ENCODE measurements around the gene DOK6.
"Not testable (repeated sequence)": the region's sequence is repeated elsewhere in the genome, so short reads cannot be mapped to it uniquely, and the experiment has no call there.

DOK6 gene

DNA sequence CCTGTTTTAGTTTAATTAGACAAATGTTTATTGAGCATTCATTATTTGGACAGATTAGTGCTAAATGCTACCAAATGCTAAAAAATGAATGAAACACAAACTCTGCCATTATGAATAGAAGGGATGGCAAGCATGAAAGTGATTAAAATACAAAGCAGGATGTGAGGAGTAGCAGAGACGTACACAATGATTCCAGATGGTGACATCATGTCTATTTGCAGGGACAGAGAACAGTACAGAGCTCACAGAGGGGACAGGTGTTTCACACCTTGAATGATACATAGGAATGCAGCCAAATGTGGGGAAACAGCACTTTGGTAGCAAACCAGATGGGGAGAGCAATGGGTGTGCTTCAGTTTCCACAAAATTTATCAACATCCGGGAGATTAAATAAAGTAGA, 470.7 kb downstream of the DOK6 start:
- no peak for DNase-seq (ENCODE audit: low read depth)

DNA sequence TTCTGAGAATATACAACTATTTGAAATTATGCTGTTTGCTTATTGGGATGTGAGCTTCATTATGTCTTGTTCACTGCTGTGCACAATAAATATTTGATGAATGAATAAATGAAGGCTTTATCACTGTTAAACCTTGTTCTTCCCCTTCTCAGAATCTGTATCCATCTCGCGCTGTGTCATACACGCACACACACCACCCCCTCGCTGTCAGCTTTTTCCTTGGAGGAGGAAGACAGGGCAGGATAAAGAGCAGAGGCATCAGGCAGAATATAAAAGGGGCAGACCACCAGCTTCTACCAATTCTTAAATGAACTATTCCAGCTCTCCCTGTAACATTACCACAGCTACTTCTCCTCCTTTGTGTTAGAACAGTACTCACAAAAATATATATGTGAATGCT, 472.0 kb downstream of the DOK6 start:
- DNase-seq (ENCODE audit: low read depth): no peak

DNA sequence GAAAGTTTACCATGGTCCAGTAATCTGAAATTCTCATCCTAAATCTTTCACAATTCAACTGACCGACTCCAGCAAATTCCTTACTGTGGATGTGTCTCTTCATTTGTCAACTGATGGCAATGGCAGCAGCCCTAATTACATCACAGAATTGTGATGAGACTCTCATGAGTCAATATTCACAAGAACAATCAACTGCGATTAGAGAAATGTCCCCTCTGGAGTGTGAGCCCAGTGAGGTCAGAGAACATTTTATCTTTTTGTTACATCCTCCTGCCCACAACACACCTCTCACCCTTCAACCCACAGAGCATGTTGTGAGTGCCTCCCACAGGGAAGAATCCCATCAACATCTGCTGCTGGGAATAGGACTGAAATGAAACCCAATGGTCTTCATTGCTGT, 473.4 kb downstream of the DOK6 start:
- peak; percentile 8 for DNase-seq (ENCODE audit: low read depth)

GRCh38 chr18:69876490-69876889, 475.8 kb downstream of the DOK6 start:
- DNase-seq (ENCODE audit: low read depth): no peak

- DNase-seq (ENCODE audit: low read depth): no peak
These were observed 477.7 kb downstream of the DOK6 start for GRCh38 chr18:69878213-69878933.

- DNase-seq (ENCODE audit: low read depth): not testable (repeated sequence)
These were observed 478.4 kb downstream of the DOK6 start for GRCh38 chr18:69879051-69879450.

- DNase-seq (ENCODE audit: low read depth): no peak
These were observed 479.4 kb downstream of the DOK6 start for GRCh38 chr18:69880083-69880482.

DNA sequence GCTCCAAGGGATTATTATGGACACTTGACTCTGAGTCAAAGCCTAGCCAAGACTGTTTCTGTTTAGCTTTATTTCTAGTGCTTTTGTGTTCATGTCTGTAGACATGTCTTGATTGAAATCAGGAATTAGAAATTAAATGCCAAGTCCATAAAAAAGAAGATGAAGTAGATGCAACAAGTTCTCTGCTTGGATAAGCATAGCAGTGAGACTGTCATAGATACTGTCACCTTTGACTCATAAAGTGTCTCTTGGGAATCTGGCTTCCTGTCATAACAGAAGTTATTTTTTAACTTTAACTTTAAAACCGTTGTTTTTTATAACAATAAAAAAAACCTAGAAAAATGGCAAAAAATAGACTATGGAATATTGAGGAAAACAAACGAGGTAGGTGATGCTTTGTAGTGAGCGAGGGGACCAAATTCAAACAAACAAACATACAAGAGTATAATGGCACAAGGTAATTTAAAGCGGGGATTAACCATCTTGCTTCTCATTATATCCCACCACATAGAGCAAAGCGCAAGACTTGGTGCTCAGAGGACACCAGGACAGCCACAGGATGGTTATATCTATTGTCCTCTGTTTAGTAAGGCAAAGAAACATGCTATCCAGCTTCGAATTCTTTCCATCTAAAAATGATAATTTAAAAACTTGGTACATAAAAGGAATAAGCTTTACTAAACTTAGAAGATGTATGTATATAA, 482.4 kb downstream of the DOK6 start:
- no peak for DNase-seq (ENCODE audit: low read depth)

GRCh38 chr18:69883781-69884180, 483.1 kb downstream of the DOK6 start:
- DNase-seq (ENCODE audit: low read depth): no peak

- DNase-seq (ENCODE audit: low read depth): no peak
These were observed 484.7 kb downstream of the DOK6 start for GRCh38 chr18:69885355-69885754.

DNA sequence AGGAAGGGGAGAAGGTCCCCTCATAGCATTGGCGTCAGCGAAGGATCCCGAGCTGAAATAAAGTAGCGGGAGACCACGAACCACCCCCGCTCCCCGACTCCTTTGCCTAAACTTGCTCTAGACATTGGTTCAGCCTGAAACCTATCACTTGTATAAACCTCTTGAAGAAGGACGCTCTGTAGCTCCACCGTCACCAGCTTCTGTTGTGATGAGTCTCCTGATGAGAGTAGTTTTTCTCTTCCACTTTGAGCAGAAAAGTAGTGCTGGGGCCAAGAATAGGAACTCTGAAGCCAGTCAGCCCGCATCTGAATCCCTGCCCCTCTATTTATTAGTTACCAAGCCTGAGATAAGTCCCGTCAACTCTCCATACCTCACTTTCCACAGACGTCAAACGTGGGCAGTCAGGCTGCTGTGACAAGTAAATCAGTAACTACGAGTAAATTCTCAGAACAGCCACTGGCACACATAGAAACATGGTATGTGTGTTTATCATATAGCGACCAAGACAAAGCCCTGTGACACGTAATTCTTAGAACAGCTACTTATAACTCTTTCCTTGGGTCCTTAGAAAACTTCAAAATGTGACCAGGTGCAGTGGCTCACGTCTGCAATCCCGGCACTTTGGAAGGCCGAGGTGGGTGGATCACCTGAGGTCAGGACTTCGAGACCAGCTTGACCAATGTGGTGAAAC, 485.3 kb downstream of the DOK6 start:
- no peak for DNase-seq (ENCODE audit: low read depth)

GRCh38 chr18:69887256-69887655, 486.6 kb downstream of the DOK6 start:
- no peak for DNase-seq (ENCODE audit: low read depth)

- DNase-seq (ENCODE audit: low read depth): no peak
These were observed 488.3 kb downstream of the DOK6 start for GRCh38 chr18:69889009-69889408.

DNA sequence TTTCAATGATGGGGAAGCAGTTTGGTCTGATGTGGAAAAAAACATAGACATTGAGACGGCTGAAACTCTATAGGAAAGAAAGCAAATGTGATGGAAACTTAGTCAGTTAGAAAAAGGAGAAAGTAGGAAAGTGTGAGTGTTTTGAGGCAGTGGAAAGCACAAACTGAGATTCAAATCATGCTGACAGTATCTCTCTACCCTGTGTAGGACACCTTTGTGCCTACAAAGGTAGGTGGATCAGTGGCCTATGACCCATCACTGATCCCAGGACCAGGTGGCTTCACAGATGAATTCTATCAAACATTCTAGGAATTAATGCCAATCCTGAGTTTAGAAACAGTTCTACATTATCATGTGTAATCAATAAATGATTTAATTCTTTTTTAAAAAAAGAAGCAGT, 489.9 kb downstream of the DOK6 start:
- DNase-seq (ENCODE audit: low read depth): no peak

- no peak for DNase-seq (ENCODE audit: low read depth)
These were observed 493.8 kb downstream of the DOK6 start for GRCh38 chr18:69894467-69894866.

DNA sequence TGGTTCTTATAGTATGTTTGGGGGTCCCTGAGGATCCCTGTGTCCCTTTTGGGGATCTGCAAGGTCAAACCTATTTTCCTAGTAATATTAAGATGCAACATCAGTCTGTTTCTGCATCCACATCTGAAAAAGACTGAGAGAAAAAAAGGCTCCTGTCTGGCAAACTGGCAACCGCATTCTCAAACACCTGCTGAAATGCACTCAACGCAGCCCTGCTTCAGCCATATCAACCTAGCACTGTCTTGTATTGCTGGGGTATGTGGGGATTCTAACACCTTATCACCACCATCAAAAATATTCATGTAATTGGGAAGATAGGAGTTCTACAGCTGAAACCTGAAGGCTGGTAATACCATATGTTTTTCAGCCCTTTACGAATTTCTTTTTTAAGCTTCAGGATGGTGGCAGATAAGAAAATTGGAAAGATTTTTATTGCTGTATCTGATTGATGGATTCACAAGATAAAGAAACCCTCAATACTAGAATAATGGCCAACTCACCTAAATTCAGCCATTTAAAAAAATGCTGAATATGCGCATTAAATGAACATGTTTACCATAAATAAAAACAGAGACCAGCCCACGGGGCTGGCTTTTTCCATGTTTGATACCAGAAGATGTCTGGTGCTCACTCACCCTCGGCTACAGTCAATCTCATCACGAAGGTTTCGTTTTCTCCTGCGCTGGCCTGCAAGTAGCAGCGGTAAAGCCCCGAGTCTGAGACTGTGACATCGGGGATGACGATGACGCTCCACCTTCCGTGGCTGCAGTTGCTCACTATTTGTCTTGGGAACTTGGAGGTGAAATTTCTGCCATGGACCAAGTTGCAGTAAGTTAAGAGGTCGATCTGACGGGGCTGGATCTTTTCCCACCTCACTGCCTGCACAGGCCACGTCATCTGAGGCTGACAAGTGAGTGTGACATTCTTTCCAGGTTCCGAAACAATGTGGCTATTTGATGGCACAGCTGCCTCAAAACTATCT, 494.7 kb downstream of the DOK6 start:
- no peak for DNase-seq (ENCODE audit: low read depth)

DNA sequence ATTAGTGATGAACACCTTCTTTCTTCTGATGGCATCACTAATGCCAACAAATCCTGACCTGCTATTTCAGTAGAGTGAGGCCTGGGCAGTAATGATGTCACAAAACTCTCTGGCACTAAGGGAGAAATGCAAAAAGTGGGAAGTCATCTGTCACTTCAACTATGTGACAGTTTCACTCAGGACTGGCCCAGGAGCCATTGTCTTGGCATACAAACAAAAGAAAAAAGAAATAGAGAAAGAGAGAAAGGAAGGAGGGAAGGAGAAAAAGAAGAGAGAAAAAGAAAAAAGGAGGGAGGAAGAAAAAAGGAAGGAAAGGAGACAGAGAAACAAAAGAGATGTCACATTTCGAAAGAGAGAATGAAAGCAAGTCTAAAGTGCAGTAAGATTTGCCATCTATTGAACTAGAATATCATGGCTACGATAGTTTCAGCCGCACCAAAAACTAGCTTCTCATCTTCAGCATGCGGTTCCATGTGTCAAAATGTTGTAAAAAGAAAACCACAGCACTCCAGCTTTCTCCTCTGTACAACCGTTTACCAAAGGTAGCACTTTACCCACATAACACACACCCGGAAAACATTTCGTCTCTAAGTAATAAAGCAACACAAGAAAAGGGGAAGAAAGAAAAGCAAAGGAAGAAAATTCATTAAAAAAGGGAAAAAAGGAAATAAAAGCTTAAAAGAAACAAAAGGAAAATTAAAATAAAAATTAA, 496.9 kb downstream of the DOK6 start:
- DNase-seq (ENCODE audit: low read depth): no peak

GRCh38 chr18:69898241-69898861, 497.7 kb downstream of the DOK6 start:
- DNase-seq (ENCODE audit: low read depth): peak; percentile 49

Data from iris pigment epithelial cell (primary cell).